ENCODE measurements around the gene IL17REL. TPM values are rescaled to one million over a fixed set of nuclear protein-coding genes. Genes with fewer than 3 reads are reported as not detected.
"Not testable (repeated sequence)": the region's sequence is repeated elsewhere in the genome, so short reads cannot be mapped to it uniquely, and the experiment has no call there.

The IL17REL gene
- total RNA-seq, 1 donor from 2014 or later, result 0.17 TPM

GRCh38 chr22:49983148-49984042, 29.2 kb downstream of the IL17REL start:
- TF ChIP-seq CTCF (IDR thresholded peaks at IDR 0.05), result peak; percentile 71
- DNase-seq (ENCODE audit: low spot score), result peak; percentile 88
- peaks cover 13% of the 10 kb centered on the region for H3K27me3 Mint-ChIP-seq (ENCODE audit: low read depth)
- H3K4me1 Mint-ChIP-seq (ENCODE audit: low read depth), result no peaks in the 10 kb centered on the region
- no peak overlapping the region for H3K4me3 Mint-ChIP-seq (ENCODE audit: unreplicated experiment)
- no peak overlapping the region for H3K27ac Mint-ChIP-seq (ENCODE audit: unreplicated experiment)
- H3K36me3 Mint-ChIP-seq (ENCODE audit: low read depth), result peaks cover 18% of the 10 kb centered on the region
- H3K9me3 Mint-ChIP-seq (ENCODE audit: low read depth), result peaks cover 29% of the 10 kb centered on the region

- not testable (repeated sequence) for H3K4me3 Mint-ChIP-seq (ENCODE audit: unreplicated experiment); H3K4me1 Mint-ChIP-seq (ENCODE audit: low read depth); H3K27ac Mint-ChIP-seq (ENCODE audit: unreplicated experiment); DNase-seq (ENCODE audit: low spot score)
- Mint-ChIP-seq H3K9me3 (ENCODE audit: low read depth) (peaks cover 23% of the 10 kb centered on the region), H3K36me3 (ENCODE audit: low read depth) (peaks cover 16% of the 10 kb centered on the region), H3K27me3 (ENCODE audit: low read depth) (peaks cover 12% of the 10 kb centered on the region)
These were observed 30.8 kb downstream of the IL17REL start for GRCh38 chr22:49981799-49982198.

- TF ChIP-seq CTCF (IDR thresholded peaks at IDR 0.05), result peak; percentile 77
- Mint-ChIP-seq H3K27me3 (ENCODE audit: low read depth) (peaks cover 7% of the 10 kb centered on the region), H3K4me1 (ENCODE audit: low read depth) (peaks cover 3% of the 10 kb centered on the region), H3K4me3 (ENCODE audit: unreplicated experiment) (no peak overlapping the region), H3K36me3 (ENCODE audit: low read depth) (peaks cover 7% of the 10 kb centered on the region), H3K9me3 (ENCODE audit: low read depth) (peaks cover 8% of the 10 kb centered on the region), H3K27ac (ENCODE audit: unreplicated experiment) (no peak overlapping the region)
- DNase-seq (ENCODE audit: low spot score), result peak; percentile 2
These were observed 32.8 kb downstream of the IL17REL start for GRCh38 chr22:49979587-49980264.

- Mint-ChIP-seq H3K36me3 (ENCODE audit: low read depth) (peaks cover 7% of the 10 kb centered on the region), H3K27ac (ENCODE audit: unreplicated experiment) (no peak overlapping the region), H3K9me3 (ENCODE audit: low read depth) (peaks cover 8% of the 10 kb centered on the region), H3K4me3 (ENCODE audit: unreplicated experiment) (no peak overlapping the region), H3K27me3 (ENCODE audit: low read depth) (peaks cover 2% of the 10 kb centered on the region), H3K4me1 (ENCODE audit: low read depth) (peaks cover 3% of the 10 kb centered on the region)
- peak; percentile 14 for DNase-seq (ENCODE audit: low spot score)
- TF ChIP-seq CTCF (IDR thresholded peaks at IDR 0.05), result no peak
These were observed 35.0 kb downstream of the IL17REL start for GRCh38 chr22:49977578-49977977.

- H3K36me3 Mint-ChIP-seq (ENCODE audit: low read depth), result peaks cover 7% of the 10 kb centered on the region
- no peaks in the 10 kb centered on the region for H3K27me3 Mint-ChIP-seq (ENCODE audit: low read depth)
- no peak overlapping the region for H3K4me3 Mint-ChIP-seq (ENCODE audit: unreplicated experiment)
- TF ChIP-seq CTCF (IDR thresholded peaks at IDR 0.05), result no peak
- peaks cover 3% of the 10 kb centered on the region for H3K4me1 Mint-ChIP-seq (ENCODE audit: low read depth)
- DNase-seq (ENCODE audit: low spot score), result peak; percentile 17
- H3K27ac Mint-ChIP-seq (ENCODE audit: unreplicated experiment), result no peak overlapping the region
- H3K9me3 Mint-ChIP-seq (ENCODE audit: low read depth), result peaks cover 8% of the 10 kb centered on the region
These were observed 36.0 kb downstream of the IL17REL start for GRCh38 chr22:49976439-49977175.
